H9 (cell line): ENCODE results near the gene SEMA5A. TPM values are rescaled to one million over a fixed set of nuclear protein-coding genes. Genes with fewer than 3 reads are reported as not detected.

ENCODE experiments used
- DNase-seq: peaks from one replicate; pipeline ENCODE4 v3.0.0-alpha.2; 2017
- H2AFZ ChIP-seq: one replicate; pipeline ENCODE4 v1.6.1; 2013; ENCODE audit warnings: mild to moderate bottlenecking, low read length, control low read depth, moderate library complexity
- H2AK5ac ChIP-seq: 2 replicates; pipeline ENCODE4 v1.6.1; 2013; ENCODE audit warnings: low read length, control low read depth, mixed read lengths; ENCODE audit not compliant: insufficient read length
- H2BK120ac ChIP-seq: one replicate; pipeline ENCODE4 v1.6.1; 2013; ENCODE audit warnings: low read depth, mild to moderate bottlenecking, low read length, control low read depth, inconsistent platforms; ENCODE audit not compliant: poor library complexity, severe bottlenecking
- H2BK12ac ChIP-seq: 2 replicates; pipeline ENCODE4 v1.6.1; 2013; ENCODE audit warnings: low read length, control low read depth, mixed read lengths, low read depth; ENCODE audit not compliant: insufficient read length
- H2BK15ac ChIP-seq: 2 replicates; pipeline ENCODE4 v1.6.1; 2013; ENCODE audit warnings: low read depth, low read length, control low read depth
- H2BK20ac ChIP-seq: one replicate; pipeline ENCODE4 v1.6.1; 2013; ENCODE audit warnings: low read depth, mild to moderate bottlenecking, low read length, control low read depth, inconsistent platforms; ENCODE audit not compliant: poor library complexity, severe bottlenecking
- H2BK5ac ChIP-seq: 2 replicates; pipeline ENCODE4 v1.6.1; 2013; ENCODE audit warnings: low read length, control low read depth, mixed read lengths; ENCODE audit not compliant: insufficient read length
- H3K14ac ChIP-seq: 2 replicates; pipeline ENCODE4 v1.6.1; 2013; ENCODE audit warnings: low read length, control low read depth; ENCODE audit not compliant: insufficient read depth
- H3K18ac ChIP-seq: 2 replicates; pipeline ENCODE4 v1.6.1; 2013; ENCODE audit warnings: low read depth, mild to moderate bottlenecking, mixed read lengths, low read length, control low read depth; ENCODE audit not compliant: insufficient read length
- H3K23ac ChIP-seq: 2 replicates; pipeline ENCODE4 v1.6.1; 2013; ENCODE audit warnings: low read length, control low read depth, mixed read lengths, low read depth; ENCODE audit not compliant: insufficient read length
- H3K23me2 ChIP-seq: 2 replicates; pipeline ENCODE4 v1.6.1; 2013; ENCODE audit warnings: low read depth, mild to moderate bottlenecking, mixed read lengths, low read length, control low read depth; ENCODE audit not compliant: insufficient read length, poor library complexity, severe bottlenecking
- H3K27ac ChIP-seq: 2 replicates; pipeline ENCODE4 v1.5.1; 2013; ENCODE audit warnings: low read length, control low read depth, mixed read lengths, low read depth; ENCODE audit not compliant: insufficient read length
- H3K27me3 ChIP-seq: 2 replicates; pipeline ENCODE4 v1.6.1; 2013; ENCODE audit warnings: low read length, control low read depth, inconsistent platforms; ENCODE audit not compliant: insufficient read depth
- H3K4ac ChIP-seq: 2 replicates; pipeline ENCODE4 v1.6.1; 2013; ENCODE audit warnings: low read depth, mild to moderate bottlenecking, control low read depth, inconsistent platforms, low read length, moderate library complexity
- H3K4me1 ChIP-seq: 2 replicates; pipeline ENCODE4 v1.6.1; 2013; ENCODE audit warnings: low read length, control low read depth, inconsistent platforms; ENCODE audit not compliant: insufficient read depth
- H3K4me2 ChIP-seq: 2 replicates; pipeline ENCODE4 v1.6.1; 2013; ENCODE audit warnings: low read length, control low read depth, mixed read lengths; ENCODE audit not compliant: insufficient read length, insufficient read depth
- H3K56ac ChIP-seq: 2 replicates; pipeline ENCODE4 v1.6.1; 2013; ENCODE audit warnings: low read depth, mild to moderate bottlenecking, mixed read lengths, low read length, control low read depth; ENCODE audit not compliant: insufficient read length
- H3K79me1 ChIP-seq: 2 replicates; pipeline ENCODE4 v1.6.1; 2013; ENCODE audit warnings: low read depth, mild to moderate bottlenecking, moderate library complexity, low read length, control low read depth, inconsistent platforms; ENCODE audit not compliant: insufficient read depth, poor library complexity, severe bottlenecking
- H3K79me2 ChIP-seq: 2 replicates; pipeline ENCODE4 v1.6.1; 2013; ENCODE audit warnings: low read length, control low read depth, inconsistent platforms; ENCODE audit not compliant: insufficient read depth
- H3K9ac ChIP-seq: 2 replicates; pipeline ENCODE4 v1.6.1; 2013; ENCODE audit warnings: low read length, control low read depth, mixed read lengths; ENCODE audit not compliant: insufficient read length; ENCODE audit errors: extremely low read depth
- H3K9me3 ChIP-seq: one replicate; pipeline ENCODE4 v1.6.1; 2013; ENCODE audit warnings: low read depth, low read length, inconsistent platforms; ENCODE audit not compliant: control insufficient read depth
- H3T11ph ChIP-seq: one replicate; pipeline ENCODE4 v1.6.1; 2013; ENCODE audit warnings: mild to moderate bottlenecking, low read length, control low read depth, inconsistent platforms
- H4K20me1 ChIP-seq: one replicate; pipeline ENCODE4 v1.6.1; 2013; ENCODE audit not compliant: control insufficient read depth, insufficient read length, insufficient read depth
- H4K5ac ChIP-seq: 2 replicates; pipeline ENCODE4 v1.6.1; 2013; ENCODE audit warnings: low read depth, mild to moderate bottlenecking, mixed read lengths, low read length, control low read depth; ENCODE audit not compliant: insufficient read length
- H4K8ac ChIP-seq: replicated peaks from 2 replicates; pipeline ENCODE4 v1.6.1; 2013; ENCODE audit warnings: low read length, control low read depth, mixed read lengths, low read depth; ENCODE audit not compliant: insufficient read length
- H4K91ac ChIP-seq: 2 replicates; pipeline ENCODE4 v1.6.1; 2013; ENCODE audit warnings: low read depth, mild to moderate bottlenecking, moderate library complexity, mixed read lengths, low read length, control low read depth; ENCODE audit not compliant: insufficient read length
- H3K27ac Mint-ChIP-seq, 3 experiments: 2 replicates in 2 of 3; 3 replicates in 1 of 3; pipeline ENCODE4 v1.8.0; 2020 to 2021; ENCODE audit warnings: mixed read lengths in 3 of 3, mild to moderate bottlenecking in 1 of 3, moderate library complexity in 1 of 3
- H3K27me3 Mint-ChIP-seq: 2 replicates; pipeline ENCODE4 v1.8.0; 2021; ENCODE audit warnings: low read depth, mild to moderate bottlenecking, moderate library complexity, mixed read lengths
- H3K36me3 Mint-ChIP-seq, 3 experiments: 2 replicates in 2 of 3; 3 replicates in 1 of 3; pipeline ENCODE4 v1.8.0; 2020 to 2021; ENCODE audit warnings: low read depth in 3 of 3, mixed read lengths in 3 of 3; ENCODE audit not compliant: insufficient read depth in 1 of 3
- H3K4me1 Mint-ChIP-seq, 2 experiments: 2 replicates each; pipeline ENCODE4 v1.8.0; 2020; ENCODE audit warnings: mixed read lengths in 2 of 2
- H3K4me3 Mint-ChIP-seq, 2 experiments: 2 replicates in 1 of 2; 3 replicates in 1 of 2; pipeline ENCODE4 v1.8.0; 2020 to 2021; ENCODE audit warnings: mild to moderate bottlenecking in 2 of 2, mixed read lengths in 2 of 2, moderate library complexity in 1 of 2
- H3K9me3 Mint-ChIP-seq, 2 experiments: 2 replicates in 1 of 2; 3 replicates in 1 of 2; pipeline ENCODE4 v1.8.0; 2020; ENCODE audit warnings: mild to moderate bottlenecking in 2 of 2, mixed read lengths in 2 of 2, moderate library complexity in 1 of 2
- CTCF ChIP-seq: fragments of 200-600 bp; sonication (generic); conservative IDR thresholded peaks from 3 replicates; pipeline ENCODE4 v1.8.0; 2021; ENCODE audit warnings: antibody characterized with exemption, mild to moderate bottlenecking
- WGBS: extraction: QIAGEN DNeasy Blood & Tissue Kit; methylation state at CpG from one replicate; pipeline ENCODE4 v1.1.7; 2013; ENCODE audit warnings: missing lambda C conversion rate, low lambda C conversion rate, mixed read lengths; ENCODE audit not compliant: insufficient read length; ENCODE audit errors: extremely low coverage; 5-methylcytosine and 5-hydroxymethylcytosine counted together
- total RNA-seq: library from RNA; stranded (reverse); gene quantifications from 2 replicates; pipeline ENCODE4 v1.2.1, GENCODE V29; 2021

Gene SEMA5A
- total RNA-seq, 1 experiment from 2014 or later: 4.3 TPM

DNA sequence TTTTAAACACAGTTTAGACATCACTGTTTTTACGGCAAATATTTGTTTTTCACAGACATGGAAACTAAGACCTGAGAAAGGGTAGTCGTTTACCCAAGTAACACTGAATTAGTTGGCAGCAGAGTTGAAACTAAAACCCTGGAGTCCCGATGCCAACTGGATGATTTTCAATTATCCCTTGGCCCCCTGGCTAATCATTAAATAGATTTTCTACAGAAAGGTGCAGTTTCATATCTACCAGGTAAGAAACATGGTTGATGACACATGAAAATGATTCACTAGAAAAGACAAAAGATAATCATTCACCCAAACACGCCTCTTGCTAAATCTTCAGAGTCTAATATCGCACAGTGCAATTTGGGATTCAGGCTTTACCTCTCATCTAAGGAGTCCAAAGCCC, 136.9 kb downstream of the SEMA5A start:
- no peak for TF ChIP-seq CTCF
- Histone ChIP-seq H3K14ac (no peak overlapping the region), H2BK12ac (no peak overlapping the region), H3K4me1 (no peaks in the 10 kb centered on the region), H2BK20ac (no peak overlapping the region), H2BK120ac (no peak overlapping the region), H3K79me1 (no peaks in the 10 kb centered on the region), H3K27ac (no peak overlapping the region), H2BK15ac (no peak overlapping the region), H3K23ac (no peak overlapping the region), H3K79me2 (no peaks in the 10 kb centered on the region), H4K8ac (no peak overlapping the region), H3K27me3 (no peaks in the 10 kb centered on the region; the same call in 1 of the 2 replicates), H4K20me1 (no peaks in the 10 kb centered on the region), H2BK5ac (no peak overlapping the region), H3T11ph (no peak overlapping the region), H4K91ac (no peak overlapping the region), H3K18ac (no peak overlapping the region), H4K5ac (no peak overlapping the region), H2AK5ac (no peak overlapping the region), H3K4ac (no peak overlapping the region), H3K4me2 (no peak overlapping the region), H2AFZ (no peak overlapping the region), H3K23me2 (no peaks in the 10 kb centered on the region), H3K56ac (no peak overlapping the region), H3K9me3 (no peaks in the 10 kb centered on the region), H3K9ac (no peak overlapping the region)
- no CpG with 5 or more reads among the region's 5 CpGs for WGBS
- peaks cover 3 to 8% of the 10 kb centered on the region in 2 experiments for H3K4me1 Mint-ChIP-seq
- H3K27ac Mint-ChIP-seq: no peak overlapping the region
- DNase-seq: no peak
- no peaks in the 10 kb centered on the region for H3K9me3 Mint-ChIP-seq
- no peaks in the 10 kb centered on the region for H3K27me3 Mint-ChIP-seq
- H3K4me3 Mint-ChIP-seq: no peak overlapping the region
- 0 out of 7 replicates have a peak, but pooled peaks cover 0 to 2% (median 0%) of the 10 kb centered on the region in 3 experiments for H3K36me3 Mint-ChIP-seq
